HG03460 (cell line): ENCODE results near the gene CDKN1B.
A peak's percentile ranks its signal among the peaks of the same experiment; 100 is the strongest.

Experiments
- ATAC-seq: cut with Tn5 transposase; IDR thresholded peaks from one replicate; pipeline ENCODE4 v1.9.1; 2021; ENCODE audit not compliant: unreplicated experiment

The CDKN1B gene

DNA sequence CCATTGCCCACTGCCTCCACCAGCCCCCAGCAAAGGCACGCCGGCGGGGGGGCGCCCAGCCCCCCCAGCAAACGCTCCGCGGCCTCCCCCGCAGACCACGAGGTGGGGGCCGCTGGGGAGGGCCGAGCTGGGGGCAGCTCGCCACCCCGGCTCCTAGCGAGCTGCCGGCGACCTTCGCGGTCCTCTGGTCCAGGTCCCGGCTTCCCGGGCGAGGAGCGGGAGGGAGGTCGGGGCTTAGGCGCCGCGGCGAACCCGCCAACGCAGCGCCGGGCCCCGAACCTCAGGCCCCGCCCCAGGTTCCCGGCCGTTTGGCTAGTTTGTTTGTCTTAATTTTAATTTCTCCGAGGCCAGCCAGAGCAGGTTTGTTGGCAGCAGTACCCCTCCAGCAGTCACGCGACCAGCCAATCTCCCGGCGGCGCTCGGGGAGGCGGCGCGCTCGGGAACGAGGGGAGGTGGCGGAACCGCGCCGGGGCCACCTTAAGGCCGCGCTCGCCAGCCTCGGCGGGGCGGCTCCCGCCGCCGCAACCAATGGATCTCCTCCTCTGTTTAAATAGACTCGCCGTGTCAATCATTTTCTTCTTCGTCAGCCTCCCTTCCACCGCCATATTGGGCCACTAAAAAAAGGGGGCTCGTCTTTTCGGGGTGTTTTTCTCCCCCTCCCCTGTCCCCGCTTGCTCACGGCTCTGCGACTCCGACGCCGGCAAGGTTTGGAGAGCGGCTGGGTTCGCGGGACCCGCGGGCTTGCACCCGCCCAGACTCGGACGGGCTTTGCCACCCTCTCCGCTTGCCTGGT is at the start of gene CDKN1B:
CDKN1B (plus strand) TSS at position 576 of the 793 bp plus-strand sequence. CDS start 472 bp downstream, outside the sequence.
- ATAC-seq: peak; percentile 32

DNA sequence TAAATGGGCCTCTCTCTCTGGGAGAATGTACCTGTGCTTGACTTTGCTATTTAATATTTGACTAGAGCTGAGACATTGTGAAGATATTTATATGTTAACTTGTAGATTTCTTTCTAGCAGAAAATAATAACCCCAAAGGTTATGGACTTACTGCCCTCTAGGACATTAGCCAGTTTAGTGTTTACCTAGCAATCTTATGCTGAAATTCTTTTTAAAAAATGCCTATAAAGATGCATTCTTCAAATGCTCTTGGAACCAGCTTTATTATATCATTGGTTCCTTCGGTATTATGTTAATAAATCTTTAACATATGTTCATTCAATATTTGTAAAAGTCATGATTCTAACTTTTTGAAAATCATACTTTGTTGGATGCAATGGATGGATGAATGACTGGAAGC is 49.2 kb upstream of the CDKN1B start:
- ATAC-seq: no peak

DNA sequence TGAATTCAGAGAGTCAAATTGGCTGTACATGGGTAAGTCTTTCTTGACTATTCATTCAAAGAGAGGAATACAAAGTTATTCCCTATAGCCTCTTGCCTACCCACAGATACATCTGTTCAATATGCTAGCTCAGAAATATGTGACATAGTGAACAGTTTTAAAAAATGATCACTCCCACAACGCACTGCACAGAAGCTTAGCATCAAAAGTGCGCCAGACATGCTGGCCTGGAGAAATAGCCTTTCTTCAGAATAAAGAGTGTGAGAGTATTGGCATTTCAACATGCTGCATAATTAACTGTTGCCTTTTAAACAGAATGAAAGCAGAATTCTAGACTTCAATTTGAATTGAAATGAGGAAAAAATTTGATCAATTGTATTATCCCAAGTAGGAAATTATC is 48.1 kb upstream of the CDKN1B start:
- no peak for ATAC-seq

DNA sequence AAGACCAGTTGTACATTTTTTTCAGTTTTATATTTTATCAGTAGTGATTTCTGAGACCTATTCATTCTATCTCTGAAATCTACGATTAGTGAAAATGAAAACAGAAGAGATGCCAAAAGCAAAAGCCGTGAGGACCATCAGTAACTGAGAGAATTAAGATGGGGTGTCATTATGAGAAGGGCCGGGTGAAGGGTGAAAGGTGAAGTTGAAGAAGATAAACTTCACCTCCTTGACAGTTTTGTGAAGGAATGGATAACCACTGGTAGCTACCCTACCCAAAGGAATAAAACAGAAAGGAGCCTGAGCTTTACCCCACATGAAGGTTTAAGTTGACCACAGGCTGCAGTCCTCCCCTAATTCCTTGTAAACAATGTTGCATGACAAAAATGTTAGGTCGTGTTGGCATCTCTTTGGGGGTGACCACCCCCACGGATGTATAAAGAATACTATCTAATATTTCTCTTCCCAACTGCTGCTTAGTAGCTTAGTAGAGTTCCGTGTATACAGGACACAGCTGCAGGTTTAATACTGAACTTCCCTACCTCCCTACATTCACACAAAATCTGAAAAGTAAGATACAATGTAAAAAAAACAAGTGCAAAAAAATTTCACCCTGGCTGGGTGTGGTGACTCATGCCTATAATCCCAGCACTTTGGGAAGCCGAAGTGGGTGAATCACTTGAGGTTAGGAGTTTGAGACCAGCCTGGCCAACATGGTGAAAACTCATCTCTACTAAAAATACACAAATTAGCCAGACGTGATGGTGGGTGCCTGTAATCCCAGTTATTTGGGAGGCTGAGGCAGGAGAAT is 45.1 kb upstream of the CDKN1B start:
- ATAC-seq: no peak

DNA sequence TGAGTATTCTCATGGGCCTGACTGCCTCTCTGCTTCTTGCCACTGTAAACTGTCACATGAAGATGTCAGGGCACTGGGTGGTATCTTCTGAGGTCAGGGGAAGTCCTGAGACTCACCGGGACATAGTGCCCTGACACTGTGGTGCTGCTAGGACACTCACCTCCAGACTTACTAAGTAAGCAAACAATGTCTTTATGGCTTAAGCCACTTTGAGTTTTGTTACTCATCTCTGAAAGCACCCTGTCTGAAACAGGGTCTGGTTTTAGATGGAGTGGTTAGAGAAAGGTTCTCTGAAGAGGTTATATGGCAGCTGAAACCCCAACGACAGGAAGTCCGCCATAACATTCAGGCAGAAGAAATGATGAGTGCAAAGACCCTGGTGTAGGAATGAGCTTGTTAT is 43.9 kb upstream of the CDKN1B start:
- ATAC-seq: peak; percentile 72

DNA sequence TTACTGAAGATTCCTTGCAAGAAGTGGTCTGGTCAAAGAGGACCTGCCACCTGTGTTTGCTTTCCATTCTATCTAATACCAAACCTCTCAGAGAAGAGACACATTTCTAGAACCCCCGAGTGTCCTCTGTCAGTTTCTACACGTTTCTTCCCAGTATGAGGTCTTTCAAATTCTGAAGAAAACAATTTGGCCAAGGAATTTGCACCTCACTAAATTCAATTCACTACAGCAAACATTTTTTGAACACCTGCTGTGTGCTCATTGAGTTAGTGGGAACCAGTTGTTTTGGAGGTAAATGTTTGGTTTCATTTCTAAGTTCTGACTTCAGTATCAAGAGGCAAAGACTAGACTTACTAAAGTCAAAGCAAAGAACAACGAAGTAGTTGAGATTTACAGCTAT is 40.6 kb upstream of the CDKN1B start:
- no peak for ATAC-seq

DNA sequence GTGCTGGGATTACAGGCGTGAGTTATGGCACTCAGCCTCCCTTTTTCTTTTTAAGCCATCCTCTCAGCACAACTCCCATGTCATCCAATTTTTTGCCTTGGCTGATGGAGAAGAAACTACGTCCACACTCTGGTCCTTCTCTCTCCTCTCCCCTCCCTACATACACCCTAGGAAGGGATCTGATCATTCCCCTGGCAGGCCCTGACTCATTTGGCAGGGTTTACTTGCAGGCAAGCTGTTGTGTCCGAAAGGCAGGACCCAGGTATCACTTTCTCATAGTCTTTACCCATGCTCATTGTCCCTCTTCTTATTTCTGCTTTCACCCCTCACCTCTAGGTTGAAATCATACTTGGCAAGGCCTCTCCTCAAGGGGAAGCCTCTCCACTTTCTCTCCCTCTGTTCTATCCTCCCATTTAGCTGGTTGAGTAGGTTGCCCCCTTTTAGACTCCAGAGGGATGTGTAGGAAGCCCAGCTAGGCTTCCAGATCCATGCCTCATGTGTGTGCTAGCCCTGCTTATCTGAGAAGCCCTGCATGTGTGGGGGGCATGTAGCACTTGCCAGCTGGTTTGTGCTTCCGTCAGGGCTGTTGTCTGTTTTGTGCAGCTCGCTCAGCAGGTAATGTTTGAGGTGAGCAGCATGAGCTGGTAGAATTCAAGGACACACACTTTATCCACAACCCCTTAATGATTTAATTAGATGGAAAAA is 36.0 kb upstream of the CDKN1B start:
- no peak for ATAC-seq

DNA sequence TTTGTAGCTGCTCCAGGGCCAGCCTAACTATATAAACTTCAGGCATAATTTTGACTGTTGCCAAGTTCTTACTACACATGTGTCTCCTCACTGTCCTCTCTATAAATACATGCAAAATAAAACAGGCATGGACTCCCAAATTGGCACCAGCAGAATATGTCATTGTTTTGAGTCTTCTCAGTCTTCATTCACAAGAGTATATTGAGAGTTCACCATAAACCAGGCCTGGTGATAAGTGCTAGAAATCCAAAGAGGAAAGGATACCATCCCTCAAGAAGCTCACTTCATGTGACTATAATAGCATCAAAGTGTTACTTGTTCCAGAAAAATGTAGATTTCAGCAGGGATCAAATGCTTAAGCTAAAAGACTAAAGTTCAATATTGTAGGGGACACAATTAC is 34.9 kb upstream of the CDKN1B start:
- ATAC-seq: no peak

DNA sequence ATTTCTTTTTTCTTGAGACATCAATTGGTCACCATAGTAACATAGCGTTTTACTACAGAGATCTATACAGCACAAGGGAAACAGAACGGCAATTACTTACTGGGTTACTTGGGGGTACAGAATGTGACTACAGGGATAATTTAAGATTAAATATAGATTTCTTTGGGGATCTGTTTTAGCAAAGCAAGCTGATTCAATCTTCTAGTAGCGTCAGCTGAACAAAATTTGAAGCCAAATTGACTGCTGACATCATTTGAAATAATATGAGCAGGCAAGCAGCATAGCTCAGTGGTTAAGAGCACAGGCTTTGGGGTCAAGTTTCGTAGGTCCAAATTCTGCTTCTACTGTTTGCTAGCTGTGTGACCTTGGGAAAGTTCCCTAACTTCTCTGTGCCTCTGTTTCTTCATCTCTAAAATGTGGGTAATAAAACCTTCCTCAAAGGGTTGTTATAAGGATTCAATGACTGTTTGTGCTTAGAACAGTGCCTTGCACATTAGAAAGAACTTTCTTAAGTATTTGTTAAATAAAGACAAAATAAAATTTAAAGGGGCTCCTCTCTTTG is 34.0 kb upstream of the CDKN1B start:
- ATAC-seq: no peak

DNA sequence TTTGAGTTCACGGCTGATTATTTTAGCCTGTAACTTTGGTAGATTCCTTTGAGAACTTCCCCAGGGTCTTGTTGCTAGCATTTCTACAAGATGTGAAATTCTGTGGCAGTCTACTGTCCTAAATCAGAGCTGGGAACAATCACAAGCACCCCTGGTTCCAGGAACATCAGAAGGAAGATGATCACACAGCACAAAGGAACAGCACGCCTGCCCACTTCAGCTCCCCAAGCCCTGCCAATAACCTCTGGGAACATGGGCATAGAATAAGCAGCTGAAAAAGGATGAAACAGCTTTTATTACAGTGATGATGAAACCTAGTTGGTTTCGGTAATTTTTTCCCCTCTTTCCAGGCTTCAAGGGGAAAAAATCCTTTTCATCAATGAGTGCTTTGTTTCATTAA is 33.4 kb upstream of the CDKN1B start:
- ATAC-seq: no peak

DNA sequence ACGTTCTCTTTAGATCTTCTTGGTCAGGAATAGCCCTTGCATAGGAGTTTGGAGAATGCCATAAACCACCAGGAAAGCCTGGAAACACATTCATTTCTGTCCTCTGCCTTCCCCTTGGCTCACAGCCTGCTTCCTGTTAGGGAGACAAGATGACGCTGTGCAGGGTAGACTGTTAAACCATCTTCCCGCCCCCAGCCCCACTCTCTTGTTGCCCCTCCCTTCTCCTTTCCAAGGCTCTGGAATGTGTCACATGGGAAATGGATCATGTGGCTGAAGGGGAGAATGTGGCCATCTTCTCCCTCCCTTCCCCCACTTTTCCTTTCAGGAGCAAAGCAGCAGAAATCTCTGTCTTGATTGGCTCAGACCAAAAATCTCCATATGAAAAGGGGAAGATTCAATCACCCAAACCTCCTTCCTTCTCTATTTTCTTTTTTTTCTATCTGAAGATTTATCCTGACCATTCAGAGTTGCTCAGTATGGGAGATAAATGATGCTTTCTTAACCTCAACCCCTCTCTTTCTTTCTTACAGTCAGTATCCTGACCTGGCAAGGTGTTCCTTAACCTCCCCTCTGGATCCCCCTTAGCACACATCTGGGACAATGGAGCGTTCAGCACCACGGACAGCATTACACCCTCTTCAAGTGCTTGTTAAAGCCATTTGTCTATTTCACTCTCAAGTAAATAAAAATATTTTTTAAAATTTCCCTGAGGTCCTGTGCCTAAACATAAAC is 32.6 kb upstream of the CDKN1B start:
- ATAC-seq: no peak

DNA sequence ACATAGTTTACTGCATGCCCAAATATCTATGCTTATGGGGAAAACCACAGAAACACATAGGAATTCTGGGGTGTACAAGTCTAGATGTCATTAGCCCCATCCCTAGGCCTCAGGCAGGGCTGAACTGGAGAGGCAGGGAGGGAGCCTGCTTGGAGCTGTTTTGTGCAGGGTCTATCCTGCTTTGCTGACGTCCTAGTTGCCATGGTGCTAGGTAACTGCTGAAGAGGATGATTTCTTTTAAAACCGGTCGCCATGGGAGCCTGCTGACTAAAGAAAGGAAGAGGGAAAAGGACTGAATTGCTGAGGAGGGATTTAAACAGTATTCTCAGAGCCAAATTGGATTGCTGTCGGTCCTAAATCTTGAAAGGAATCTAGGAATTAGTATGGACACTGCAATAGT is 31.9 kb upstream of the CDKN1B start:
- no peak for ATAC-seq

DNA sequence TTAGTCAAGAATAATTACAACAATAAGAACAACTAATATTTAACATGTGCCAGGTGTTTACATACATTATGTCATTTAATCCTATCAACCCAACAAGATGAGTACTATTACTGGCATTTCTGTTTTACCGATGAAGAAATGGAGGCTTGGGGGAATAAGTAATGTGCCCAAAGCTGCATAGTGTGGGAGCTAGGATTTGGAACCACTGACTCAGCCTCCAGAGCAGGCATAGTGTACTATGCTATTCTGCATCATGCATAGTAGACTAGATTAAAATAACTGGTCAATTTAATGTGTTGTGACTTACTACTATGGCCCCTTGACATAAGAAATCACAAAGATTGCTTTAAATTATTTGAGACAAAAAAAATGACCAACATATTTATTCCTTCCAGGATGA is 30.7 kb upstream of the CDKN1B start:
- no peak for ATAC-seq

DNA sequence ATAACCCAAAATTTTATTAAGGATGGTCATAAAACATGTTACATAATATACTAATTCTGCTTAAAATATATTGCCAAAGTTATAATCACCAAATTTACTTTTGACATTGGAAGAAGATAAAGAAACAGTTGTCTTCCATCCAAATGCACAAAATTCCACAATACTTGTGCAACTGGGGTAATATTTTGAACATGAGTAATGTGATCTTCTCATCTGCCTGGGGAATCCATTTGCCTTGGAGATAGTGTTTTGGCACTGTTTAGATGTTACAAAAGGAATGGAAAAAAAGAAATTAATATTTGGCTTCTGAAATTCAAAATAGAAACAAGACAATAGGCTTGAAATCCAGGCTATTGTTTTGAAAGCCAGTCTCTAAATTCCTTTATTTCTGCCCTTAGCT is 30.2 kb upstream of the CDKN1B start:
- no peak for ATAC-seq

DNA sequence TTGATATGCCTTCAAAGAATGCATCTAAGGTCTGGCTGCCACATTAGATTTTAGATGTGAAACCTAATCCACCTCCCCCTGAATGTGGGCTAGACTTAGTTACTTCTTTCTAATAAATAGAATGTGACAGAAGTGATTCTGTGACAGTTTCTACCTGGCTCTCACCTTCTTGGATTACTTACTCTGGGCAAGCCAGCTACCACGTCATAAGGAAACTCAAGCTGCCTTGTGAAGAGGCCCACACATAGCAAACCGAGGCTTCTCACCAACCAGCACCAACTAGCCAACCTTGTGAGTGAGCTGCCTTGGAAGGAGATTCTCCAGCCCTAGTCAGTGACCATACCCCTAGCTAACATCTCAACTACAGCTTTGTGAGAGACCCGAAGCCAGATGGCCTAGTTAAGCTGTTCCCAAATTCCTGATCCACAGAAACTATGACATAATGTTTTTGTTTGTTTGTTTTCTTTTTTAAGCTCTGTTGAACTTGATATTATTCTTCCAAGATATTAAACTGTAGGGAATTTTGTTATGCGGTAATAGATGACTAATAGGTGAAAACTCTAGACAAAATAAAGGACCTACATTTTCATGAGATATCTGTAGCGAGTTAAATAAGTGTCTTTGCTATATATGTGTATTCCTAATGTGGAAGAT is 27.4 kb upstream of the CDKN1B start:
- no peak for ATAC-seq

DNA sequence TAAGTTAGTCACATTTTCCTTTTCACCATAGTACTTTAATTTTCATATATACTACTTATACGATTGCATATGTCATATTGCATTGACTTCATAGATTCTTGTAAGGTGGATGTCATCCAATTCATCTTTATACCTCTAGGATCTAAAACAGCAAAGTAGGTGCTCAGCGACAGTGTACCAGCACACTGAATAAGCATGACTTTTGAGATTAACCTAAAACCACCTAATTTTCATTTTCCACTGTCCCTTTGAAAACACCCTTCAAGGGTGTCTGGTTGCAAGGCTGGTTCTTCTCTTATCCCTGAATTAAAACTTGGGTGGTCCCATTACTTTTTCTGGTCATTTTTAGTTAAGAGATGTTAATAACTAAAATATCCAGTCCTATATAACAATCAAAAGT is 25.6 kb upstream of the CDKN1B start:
- ATAC-seq: no peak

DNA sequence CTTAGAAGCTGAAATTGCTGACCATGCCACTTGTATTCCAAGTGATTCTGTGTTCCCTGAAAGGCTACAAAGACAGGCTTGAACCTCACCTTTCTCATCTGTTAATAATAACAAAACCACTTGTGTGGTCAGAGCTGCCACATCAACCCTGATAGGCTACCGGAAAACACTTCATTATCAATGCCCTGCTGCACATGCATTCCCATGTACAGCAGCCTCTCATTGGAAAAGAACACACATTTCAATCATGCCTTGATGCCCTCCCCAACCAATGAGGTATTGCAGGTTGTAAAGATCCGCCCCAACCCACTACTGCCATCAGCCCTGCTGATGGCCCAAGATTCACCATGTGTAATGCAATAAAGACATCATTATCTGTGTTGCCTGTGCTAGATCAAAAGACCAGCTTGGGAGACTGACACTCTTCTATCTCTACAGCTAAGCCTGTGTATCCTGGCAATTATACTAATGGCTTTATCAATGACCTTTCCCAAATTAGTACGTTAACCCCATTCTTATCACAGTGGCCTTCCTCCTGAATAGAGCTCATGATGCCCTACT is 24.0 kb upstream of the CDKN1B start:
- ATAC-seq: no peak

DNA sequence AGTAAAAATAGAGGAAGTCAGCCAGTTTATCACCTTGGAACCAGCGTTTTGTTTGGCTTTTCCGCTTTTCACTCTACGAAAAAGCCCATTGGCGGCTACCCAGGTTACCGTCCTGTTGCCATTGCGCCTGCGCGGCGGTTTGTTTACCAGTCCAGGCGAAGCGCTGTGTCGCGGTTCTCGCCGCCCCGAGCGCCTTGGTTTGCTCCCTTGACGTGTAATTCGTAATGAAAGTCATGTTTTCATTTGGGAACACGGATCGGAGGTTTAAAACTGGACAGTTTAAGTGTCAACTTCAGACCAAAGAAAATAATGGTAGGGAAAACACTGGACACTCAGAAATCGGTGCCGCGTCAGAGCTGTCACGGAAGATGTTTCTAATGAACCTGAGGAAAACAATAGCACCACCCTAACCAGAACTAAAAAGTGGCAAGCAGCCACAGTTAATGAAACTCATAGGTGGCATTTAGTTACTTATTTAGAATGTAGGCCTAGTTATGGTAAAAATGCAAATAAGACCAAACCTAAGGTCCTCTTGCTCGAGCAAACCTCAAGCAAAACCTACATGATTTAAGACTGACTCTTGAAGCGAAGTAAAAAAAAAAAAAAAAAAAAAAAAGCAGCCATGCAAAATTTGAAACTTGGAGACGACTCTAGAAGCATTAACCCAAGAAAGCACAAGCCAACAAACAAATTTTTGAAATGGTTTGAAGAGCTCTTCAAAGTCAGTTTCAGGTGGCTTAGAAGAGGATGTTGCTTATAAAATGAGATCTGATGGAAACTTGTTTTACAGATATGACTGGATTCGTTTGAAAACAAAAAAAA is 20.4 kb upstream of the CDKN1B start:
- ATAC-seq: peak; percentile 75

DNA sequence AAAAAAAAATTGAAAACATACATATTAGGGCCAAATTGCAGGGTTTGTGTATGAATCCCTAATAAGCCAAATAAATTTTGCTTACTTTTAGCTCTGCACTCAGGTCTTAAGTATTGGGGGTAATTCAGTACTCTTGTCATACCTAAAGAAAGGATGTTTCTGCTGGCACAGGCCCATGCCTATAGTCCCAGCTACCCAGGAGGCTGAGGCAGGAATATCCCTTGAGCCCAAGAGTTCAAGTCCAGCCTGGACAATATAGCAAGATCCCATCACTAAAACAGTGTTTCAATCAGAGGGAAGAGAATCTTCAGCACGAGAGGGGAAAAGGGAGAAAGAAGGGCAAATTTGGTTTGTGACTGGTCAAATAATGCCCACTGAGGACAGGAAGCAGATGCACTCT is 17.8 kb upstream of the CDKN1B start:
- ATAC-seq: no peak
